Activated T-helper 9 cell treated with anti-CD3 and anti-CD28 coated beads, Interleukin-2, amount 50 U/mL, for 16 hours (primary cell): ENCODE results near the gene ARHGAP22.
"Not testable (repeated sequence)": the region's sequence is repeated elsewhere in the genome, so short reads cannot be mapped to it uniquely, and the experiment has no call there.

Source experiments
- DNase-seq: peaks from one replicate; pipeline ENCODE4 v3.0.0-alpha.2; 2020; ENCODE audit warnings: low read depth

Gene ARHGAP22

GRCh38 chr10:48604991-48605508 is at the start of gene ARHGAP22:
Gene ARHGAP22 (minus strand): TSS chr10:48605073. CDS start chr10:48604796, 277 bp downstream.
- DNase-seq: no peak

- no peak for DNase-seq
These were observed 49.2 kb upstream of the ARHGAP22 start for GRCh38 chr10:48653944-48654698.

- DNase-seq: no peak
These were observed 48.5 kb upstream of the ARHGAP22 start for GRCh38 chr10:48653347-48653746.

GRCh38 chr10:48652344-48652743 is 47.5 kb upstream of the ARHGAP22 start:
- no peak for DNase-seq

GRCh38 chr10:48651839-48652238 is 47.0 kb upstream of the ARHGAP22 start:
- no peak for DNase-seq

GRCh38 chr10:48651293-48651692 is 46.4 kb upstream of the ARHGAP22 start:
- no peak for DNase-seq

GRCh38 chr10:48649349-48649944 is 44.6 kb upstream of the ARHGAP22 start:
- no peak for DNase-seq

GRCh38 chr10:48648172-48648942 is 43.5 kb upstream of the ARHGAP22 start:
- DNase-seq: no peak

GRCh38 chr10:48647073-48647472 is 42.2 kb upstream of the ARHGAP22 start:
- DNase-seq: not testable (repeated sequence)

- DNase-seq: no peak
These were observed 40.7 kb upstream of the ARHGAP22 start for GRCh38 chr10:48645600-48645999.

- DNase-seq: not testable (repeated sequence)
These were observed 36.3 kb upstream of the ARHGAP22 start for GRCh38 chr10:48641099-48641690.

GRCh38 chr10:48640326-48640725 is 35.5 kb upstream of the ARHGAP22 start:
- DNase-seq: no peak

- no peak for DNase-seq
These were observed 34.8 kb upstream of the ARHGAP22 start for GRCh38 chr10:48639632-48640031.

GRCh38 chr10:48638739-48639527 is 34.1 kb upstream of the ARHGAP22 start:
- no peak for DNase-seq

- no peak for DNase-seq
These were observed 33.3 kb upstream of the ARHGAP22 start for GRCh38 chr10:48638158-48638557.

GRCh38 chr10:48636901-48637300 is 32.0 kb upstream of the ARHGAP22 start:
- no peak for DNase-seq

GRCh38 chr10:48636231-48636630 is 31.4 kb upstream of the ARHGAP22 start:
- DNase-seq: no peak

GRCh38 chr10:48634984-48635557 is 30.2 kb upstream of the ARHGAP22 start:
- no peak for DNase-seq

GRCh38 chr10:48634198-48634983 is 29.5 kb upstream of the ARHGAP22 start:
- DNase-seq: peak; percentile 23
